ENCODE measurements around the gene LILRA5.

DNA sequence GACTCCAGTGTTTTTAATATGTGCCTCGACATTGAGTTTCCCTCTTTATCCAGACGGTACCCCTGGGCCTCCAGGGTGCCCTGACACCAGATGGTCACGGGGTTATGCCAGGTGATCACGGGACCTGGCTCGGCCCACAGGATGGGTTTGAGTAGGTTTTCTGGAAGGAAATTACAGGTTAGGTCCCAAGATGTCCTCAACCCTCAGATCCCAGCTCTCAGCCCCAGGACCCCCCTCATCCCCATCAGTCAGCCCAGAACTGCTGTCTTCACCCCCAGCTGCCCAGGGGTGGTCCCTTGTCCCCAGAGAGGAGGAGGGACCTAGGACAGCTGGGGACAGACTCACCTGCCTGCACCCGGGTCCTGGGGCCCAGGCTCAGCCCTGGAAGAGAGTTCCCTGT lies 25.6 kb upstream of the LILRA5 start:
- TF ChIP-seq, protein P1, sequence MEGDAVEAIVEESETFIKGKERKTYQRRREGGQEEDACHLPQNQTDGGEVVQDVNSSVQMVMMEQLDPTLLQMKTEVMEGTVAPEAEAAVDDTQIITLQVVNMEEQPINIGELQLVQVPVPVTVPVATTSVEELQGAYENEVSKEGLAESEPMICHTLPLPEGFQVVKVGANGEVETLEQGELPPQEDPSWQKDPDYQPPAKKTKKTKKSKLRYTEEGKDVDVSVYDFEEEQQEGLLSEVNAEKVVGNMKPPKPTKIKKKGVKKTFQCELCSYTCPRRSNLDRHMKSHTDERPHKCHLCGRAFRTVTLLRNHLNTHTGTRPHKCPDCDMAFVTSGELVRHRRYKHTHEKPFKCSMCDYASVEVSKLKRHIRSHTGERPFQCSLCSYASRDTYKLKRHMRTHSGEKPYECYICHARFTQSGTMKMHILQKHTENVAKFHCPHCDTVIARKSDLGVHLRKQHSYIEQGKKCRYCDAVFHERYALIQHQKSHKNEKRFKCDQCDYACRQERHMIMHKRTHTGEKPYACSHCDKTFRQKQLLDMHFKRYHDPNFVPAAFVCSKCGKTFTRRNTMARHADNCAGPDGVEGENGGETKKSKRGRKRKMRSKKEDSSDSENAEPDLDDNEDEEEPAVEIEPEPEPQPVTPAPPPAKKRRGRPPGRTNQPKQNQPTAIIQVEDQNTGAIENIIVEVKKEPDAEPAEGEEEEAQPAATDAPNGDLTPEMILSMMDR (IDR thresholded peaks at IDR 0.05; ENCODE audit: low read length) = no peak
- TF ChIP-seq EZH2 (optimal IDR thresholded peaks at IDR 0.05; ENCODE audit: low read depth, low read length) (no peak), EZH2phosphoT487 (IDR thresholded peaks at IDR 0.05; ENCODE audit: low read length) (no peak)
